ENCODE results near the gene RCOR3. TPM values are rescaled to one million over a fixed set of nuclear protein-coding genes. Genes with fewer than 3 reads are reported as not detected.
"Not testable (repeated sequence)": the region's sequence is repeated elsewhere in the genome, so short reads cannot be mapped to it uniquely, and the experiment has no call there.

Gene RCOR3
- total RNA-seq, 1 donor from 2014 or later: 9.0 TPM

DNA sequence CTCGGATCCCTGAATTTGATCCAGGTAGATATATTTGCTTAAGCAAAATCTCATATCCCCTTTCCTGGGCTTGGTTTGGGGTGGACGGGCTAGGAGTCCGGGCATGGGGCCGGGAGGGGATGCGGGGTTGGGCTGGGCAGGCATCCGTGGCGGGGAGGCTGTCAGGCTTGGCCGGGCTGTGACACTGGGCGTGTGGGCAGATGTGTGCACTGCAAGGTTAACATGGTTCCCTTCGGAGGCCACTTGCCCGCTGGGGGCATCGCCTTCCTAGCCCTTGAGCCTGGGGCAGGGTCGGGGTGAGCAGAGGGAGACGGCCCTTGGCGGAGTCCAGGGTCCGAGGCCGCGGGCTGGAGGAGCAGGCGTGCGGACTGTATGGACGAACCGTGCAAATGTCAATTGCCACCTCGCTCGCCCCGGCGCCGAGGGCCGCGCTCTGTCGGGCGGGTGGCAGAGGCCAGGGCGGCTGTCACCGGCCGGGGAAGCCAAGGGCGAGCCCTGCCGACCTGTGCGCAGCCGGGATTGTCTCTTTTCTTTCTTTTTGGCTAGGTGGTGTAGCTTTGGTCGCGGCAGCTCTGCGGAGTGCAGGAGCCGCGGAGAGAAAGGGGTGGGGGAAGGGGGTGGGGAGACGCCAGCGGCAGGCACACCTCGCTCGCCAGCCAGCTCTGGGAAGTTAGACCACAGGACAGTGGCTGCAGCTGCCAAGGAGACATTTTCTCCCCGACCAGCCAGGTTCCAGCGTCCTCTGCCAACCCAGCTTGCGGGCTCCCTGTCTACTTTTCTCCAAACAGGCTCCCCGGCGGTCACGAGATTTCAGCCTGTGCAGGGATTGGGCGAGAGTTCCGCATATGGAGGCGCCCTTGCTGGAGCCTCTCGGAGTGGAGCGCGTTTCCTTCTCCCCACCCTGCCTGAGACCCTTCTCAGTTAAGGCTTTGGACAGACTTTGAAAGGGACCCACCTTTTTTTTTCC is 1.3 kb downstream of the RCOR3 start:
- no peak for DNase-seq (ENCODE audit: low read depth, low spot score)

DNA sequence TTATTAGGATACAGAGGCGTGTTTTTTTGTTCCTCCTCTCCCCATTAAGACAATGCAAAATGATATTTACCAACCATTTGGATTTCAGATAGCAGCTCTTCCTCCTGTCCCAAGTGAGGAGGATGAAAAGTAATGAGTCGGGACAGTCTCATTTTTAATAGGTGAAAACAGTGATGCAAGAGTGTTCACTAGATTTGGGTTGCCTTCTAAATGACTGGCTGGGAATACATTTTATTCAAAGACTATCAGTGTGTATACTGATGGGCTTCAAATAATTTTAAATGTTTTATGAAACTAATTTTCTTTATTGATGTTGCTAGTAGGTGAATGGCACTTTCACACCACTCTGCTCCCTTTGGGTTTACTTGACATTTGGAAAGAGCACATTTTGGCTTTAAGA is 2.1 kb downstream of the RCOR3 start:
- no peak for DNase-seq (ENCODE audit: low read depth, low spot score)

DNA sequence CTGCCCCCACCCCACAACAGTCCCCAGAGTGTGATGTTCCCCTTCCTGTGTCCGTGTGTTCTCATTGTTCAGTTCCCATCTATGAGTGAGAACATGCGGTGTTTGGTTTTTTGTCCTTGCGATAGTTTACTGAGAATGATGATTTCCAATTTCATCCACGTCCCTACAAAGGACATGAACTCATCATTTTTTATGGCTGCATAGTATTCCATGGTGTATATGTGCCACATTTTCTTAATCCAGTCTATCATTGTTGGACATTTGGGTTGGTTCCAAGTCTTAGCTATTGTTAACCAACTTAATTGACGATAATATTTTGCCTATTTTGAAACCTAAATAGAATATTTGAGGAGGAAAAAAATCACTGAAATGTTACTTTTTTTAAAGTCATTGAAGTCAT is 3.9 kb downstream of the RCOR3 start:
- DNase-seq (ENCODE audit: low read depth, low spot score): not testable (repeated sequence)

DNA sequence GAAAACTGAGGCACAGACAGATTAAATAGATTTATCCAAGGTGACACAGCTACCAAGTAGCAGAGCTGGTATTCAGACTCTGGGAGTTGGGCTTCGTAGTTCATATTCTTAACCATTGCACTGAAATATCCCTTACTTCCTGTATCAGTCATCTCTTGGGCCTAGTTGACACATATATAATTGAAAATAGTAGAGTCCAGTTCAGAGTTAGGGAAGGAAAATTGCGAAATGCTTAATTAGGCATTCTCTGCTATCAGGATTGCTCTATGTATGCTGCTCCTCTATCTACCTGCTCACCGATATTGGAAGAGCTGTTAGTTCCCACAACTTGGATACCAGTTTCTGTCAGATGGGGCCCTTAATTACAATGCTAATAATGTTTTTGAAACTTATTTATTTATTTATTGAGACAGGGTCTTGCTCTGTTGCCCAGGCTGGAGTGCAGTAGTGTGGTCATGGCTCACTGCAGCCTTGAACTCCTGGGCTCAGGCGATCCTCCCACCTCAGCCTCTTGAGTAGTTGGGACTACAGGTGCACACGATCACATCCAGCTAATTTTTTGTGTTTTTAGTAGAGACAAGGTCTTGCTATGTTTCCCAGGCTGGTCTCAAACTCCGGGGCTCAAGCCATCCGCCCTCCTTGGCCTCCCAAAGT is 8.2 kb downstream of the RCOR3 start:
- no peak for DNase-seq (ENCODE audit: low read depth, low spot score)

DNA sequence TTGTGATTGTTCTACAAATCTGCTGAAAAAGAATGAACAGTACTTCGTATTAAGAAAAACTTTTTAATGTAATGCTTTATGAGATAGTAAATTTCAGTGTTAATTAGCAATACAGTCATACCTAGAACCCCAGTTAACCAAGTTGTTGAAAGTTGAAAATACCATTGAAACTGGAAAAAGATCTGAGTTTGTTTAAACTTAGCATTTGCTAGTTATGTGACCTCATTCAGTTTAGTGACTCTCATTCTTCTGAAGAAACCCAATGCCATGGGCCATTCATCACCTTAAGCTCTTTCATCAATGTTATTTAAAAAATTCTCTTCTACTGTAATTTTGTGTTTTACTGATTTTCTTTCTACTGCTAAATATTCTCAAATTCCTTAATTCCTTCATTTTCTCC is 20.2 kb downstream of the RCOR3 start:
- DNase-seq (ENCODE audit: low read depth, low spot score): no peak

DNA sequence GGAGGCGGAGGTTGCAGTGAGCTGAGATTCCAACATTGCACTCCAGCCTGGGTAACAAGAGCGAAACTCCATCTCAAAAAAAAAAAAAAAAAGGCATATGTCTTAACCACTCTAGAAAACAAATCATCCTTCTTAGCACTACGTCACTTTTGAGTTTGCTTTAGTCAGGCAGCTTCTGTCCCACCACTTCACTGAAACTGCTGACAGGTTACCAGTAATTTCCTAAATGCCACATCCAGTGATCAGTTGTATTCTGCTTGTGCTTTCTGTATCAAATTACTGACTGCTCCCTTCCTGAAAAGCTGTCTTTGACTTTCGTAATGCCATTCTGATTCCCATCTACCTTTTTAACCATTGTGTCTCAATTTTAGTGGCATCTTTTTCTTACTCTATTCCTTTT is 21.7 kb downstream of the RCOR3 start:
- no peak for DNase-seq (ENCODE audit: low read depth, low spot score)

DNA sequence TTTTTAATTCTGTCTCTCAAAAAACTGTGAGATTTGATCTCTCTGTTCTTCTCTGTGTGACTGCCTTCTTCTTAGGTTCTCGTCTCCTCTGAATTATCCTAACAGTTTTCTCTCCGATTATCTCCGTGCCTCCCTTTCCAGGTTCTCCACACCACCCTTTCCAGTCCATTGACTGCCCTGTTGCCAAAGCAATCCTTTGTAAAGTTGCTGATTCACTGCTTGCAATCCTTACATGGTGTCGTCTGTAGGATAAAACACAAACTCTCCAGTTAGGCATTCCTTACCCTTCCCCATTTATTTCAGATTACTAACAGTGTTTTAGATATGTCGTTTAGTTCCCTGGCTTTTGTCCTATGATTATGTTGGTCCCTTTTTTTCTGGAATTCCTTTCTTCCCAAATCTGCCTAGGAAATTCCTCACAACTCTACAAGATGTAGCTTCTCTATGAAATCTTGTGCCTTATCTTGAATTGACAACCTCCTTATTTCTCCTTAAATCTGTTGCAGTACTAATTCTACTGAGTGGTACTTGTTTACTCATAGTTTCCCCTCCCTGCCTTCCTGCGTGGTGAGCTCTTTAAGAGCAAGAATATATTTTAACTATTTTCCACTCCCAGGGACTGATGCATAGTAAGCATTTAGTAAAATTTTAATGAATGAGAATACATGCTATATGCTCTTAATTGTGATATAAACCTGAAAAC is 22.3 kb downstream of the RCOR3 start:
- no peak for DNase-seq (ENCODE audit: low read depth, low spot score)

DNA sequence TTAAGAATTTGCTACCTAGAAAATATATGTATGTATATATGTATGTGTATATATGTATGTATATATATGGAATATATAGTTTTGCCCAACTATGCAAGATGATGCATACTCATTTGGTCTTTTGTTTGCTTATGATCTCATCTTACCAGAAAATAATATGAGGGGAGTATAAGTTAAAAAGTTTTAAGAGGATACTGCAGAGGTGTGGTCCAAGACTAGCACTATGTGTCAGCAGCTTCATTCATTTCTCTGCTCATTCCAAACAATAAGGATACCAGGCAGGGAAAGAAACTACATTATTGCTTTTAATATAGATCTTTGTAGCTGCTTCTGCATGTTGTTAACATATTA is 22.8 kb downstream of the RCOR3 start:
- no peak for DNase-seq (ENCODE audit: low read depth, low spot score)

DNA sequence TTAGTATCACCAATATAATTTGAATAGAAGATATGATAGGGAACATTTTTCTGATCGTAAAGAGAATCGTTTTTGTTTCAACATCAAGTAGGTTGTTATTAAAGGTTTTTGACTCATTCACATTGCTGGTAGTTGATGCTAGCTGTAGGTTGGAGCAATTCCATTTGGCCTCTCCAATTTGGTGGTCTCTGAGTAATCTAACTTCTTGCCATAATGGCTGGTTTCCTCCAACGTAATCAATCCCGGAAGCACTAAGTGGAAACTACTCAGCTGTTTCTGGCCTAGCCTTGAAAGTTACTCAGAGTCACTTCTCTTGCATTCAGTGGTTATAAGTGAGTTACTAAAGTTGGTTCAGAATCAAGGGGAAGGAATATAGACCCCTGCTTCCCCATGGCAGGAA is 26.0 kb downstream of the RCOR3 start:
- no peak for DNase-seq (ENCODE audit: low read depth, low spot score)

DNA sequence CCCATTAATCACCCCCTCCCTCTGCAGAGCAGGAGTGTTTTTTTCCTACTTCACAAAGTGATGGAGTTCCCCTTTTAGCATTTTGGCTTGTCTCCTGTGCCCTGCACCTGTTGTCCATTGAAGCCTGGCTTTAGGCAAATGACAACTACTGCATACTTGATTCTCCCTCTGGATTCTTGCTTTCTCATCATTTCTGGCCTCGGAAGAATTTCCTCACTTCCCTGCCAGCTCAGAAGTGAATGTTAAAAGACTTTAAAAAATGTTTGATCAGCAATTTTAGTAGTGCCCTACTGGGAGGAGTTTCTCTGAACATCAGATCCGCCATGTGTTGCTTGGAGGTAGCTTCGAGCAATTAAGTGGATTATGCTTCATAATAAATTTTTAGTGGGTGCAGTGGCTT is 28.1 kb downstream of the RCOR3 start:
- DNase-seq (ENCODE audit: low read depth, low spot score): no peak

DNA sequence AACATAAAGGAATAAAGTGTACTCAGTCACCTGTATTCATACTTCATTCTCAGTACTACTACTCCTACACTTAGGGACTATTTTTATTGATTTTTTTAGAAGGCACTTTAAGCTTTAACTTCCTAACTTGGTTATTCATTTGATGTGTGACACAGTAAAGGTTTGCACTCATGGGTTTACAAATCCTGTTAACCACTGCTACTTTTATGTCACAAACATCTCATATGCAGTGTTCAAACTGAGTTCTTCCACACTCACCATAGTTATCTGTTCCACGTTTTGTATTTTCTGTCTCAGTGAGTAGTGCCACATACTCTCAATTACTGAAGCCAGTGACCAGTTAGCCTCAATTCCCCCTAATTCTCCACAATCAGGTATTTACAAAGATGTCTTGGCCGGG is 33.2 kb downstream of the RCOR3 start:
- DNase-seq (ENCODE audit: low read depth, low spot score): no peak

DNA sequence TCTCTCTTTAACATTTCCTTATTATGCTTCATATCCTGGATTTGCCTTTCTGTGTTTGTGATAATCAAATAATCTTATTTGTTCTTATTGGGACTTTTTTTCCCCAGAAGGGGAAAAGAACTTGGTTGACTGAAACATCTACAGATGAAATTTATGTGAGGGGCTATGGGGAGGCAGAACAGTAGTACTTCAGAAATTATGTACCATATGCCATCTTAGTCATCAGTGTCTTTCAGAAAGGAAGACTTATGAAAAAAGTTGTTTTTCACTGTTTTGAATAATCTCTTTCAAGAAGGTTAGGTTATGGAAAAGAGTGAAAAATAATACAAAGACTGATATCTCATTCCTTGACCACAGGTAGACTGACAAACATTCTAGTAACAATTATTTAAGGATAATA is 37.2 kb downstream of the RCOR3 start:
- DNase-seq (ENCODE audit: low read depth, low spot score): no peak

DNA sequence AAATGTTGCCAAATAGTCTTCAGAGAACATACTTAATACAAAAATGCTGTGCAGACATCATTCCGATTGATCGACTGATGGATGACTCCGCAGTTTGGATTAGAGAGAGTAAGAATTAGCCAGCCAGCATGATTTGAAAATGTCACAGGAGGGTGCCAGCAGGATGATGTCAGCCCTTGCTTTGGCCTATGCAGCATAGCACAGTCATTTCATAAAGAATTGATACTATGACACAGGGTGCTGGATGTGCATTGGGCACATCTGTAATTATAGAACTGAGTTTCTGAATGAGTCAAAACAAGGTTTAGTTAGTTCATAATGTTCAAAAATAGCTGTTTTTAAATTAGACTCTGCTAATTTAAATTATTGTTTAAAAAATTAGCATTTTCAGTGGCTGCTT is 45.9 kb downstream of the RCOR3 start:
- DNase-seq (ENCODE audit: low read depth, low spot score): no peak

DNA sequence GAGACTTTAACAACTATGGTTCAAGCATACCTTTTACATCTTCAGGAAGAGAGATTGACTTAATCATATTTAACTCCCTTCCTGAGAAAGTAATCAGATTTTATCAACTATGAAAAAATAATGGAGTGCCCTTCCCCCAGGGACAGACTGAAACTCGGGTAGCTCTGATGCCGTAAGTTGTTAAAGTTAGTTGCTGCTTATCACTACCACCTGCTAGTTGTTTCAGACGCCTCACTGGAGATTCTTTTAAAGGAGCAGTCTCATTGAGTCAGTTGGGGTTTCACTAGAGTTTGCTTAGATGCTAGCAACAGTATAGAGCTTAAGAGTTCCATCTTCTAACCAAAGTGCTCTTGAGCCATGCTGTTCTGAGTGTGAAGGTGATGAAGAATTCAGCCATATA is 50.5 kb downstream of the RCOR3 start:
- DNase-seq (ENCODE audit: low read depth, low spot score): no peak

DNA sequence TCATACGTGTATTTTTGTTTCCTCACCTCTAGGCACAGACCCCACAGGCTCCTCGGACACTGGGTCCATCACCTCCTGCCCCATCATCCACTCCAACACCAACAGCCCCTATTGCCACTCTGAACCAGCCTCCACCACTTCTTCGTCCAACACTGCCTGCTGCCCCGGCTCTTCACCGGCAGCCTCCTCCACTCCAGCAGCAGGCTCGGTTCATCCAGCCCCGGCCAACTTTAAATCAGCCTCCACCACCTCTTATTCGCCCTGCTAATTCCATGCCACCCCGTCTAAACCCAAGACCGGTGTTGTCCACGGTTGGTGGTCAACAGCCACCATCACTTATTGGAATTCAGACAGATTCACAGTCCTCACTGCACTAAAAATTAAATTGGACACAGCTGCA is 54.2 kb downstream of the RCOR3 start:
- DNase-seq (ENCODE audit: low read depth, low spot score): no peak

DNA sequence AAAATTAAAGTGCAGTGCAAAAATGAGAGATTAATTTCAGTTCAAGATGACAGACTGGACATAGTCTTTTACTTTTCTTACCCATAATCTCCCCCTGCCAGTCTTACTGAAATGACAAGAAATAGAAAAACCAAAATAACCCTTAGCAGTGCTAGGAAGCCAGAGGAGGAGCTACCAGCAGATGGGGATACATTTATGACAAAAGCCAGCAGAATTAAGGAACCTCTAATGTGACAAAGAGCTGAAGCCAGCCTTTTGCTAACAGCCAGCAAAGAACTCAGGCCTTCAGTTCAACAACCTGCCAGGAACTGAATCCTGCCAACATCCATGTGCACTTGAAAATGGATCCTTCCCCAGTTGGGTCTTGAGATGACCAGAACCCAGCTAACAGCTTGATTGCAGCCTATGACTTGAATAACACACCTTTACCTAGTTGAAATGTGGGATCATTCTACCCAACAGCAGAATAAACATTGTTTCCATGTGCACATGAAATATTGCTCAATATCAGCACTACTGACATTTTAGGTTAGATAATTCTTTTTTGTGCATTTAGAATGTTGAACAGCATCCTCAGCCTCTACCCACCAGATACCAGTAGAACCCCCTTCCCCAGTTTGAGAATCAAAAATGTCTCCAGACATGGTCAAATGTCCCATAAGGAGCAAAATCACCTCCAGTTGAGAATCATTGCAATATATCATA is 59.6 kb downstream of the RCOR3 start:
- DNase-seq (ENCODE audit: low read depth, low spot score): no peak

DNA sequence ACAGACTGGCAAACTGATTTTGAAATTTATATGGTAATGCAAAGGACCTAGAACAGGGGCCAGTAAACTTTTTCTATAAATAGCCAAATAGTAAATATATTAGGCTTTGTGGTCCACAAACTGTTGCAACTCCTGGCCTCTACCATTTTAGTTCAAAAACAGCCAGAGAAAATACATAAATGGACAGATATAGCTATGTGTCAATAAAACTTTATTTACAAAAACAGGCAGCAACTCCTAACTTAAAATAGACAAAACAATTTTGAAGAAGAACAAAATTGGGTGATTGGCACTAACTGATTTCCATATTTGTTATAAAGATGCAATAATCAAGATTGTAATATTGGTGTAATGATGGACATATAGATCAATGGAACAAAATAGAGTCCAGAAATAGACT is 60.7 kb downstream of the RCOR3 start:
- DNase-seq (ENCODE audit: low read depth, low spot score): no peak

DNA sequence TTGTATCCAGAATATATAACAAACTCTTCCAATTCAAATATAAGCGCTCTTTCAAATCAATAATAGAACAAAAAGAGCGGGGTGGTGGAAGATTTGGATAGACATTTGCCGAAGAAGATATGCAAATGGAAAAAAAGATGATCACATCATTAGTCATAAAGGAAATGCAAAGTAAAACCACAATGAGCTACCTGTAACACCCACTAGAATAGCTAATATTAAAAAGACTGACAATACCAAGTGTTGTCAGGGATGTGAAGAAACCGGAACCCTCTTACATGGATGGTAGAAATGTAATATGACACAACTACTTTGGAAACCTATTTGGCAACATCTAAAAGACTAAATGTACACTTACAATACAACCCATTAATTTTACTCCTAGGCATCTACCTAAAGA is 61.8 kb downstream of the RCOR3 start:
- no peak for DNase-seq (ENCODE audit: low read depth, low spot score)

DNA sequence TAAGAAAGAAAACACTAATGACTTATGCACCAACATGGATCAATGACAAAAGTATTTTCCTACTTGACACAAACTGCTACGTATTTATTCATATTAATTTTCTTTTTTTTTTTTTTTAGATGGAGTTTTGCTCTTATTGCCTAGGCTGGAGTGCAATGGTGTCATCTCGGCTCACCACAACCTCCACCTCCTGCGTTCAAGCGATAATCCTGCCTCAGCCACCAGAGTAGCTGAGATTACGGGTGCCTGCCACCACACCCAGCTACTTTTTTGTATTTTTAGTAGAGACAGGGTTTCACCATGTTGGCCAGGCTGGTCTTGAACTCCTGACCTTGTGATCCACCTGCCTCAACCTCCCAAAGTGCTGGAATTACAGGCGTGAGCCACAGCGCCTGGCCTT is 62.5 kb downstream of the RCOR3 start:
- not testable (repeated sequence) for DNase-seq (ENCODE audit: low read depth, low spot score)

DNA sequence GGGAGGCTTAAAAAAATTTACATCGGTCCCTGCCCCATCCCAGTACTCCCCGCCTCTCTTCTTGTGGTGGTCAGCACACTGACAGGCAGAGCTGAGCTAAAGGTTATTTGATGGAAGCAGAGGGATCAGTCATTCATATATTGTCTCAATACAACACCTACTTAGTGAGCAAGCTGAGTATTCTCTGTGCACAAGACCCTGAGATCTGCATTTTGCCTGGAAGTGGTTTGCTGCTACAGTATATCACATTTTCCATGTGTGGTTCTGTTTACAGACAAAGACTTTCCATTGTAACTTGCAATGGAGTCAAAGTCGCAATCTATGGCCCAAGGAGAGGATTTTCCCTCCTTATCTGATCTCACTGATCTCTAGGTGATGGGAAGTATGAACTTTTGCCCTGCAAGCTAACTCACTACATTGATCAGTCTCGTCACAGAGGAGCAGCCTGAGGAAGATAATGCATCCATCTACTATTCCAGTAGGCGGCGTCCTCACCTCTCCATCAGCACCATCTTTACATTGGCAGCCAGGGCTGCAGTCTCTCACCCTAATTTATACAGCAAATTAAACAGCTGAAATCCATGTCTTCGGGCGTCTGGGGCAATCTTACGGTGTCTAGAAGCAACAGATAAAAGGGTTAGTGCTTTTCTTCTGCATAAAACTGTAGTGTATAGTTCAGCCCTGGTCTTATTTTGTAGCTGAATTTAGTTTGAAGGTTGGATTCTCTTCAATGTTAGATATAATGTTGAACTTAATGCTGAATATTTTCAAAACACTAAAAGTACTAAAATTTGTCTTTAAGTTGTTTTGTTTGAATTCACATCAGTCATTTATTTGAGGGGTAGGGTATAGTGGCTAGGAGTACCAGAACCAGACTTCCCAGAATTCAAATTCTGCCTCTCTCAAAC is 64.2 kb downstream of the RCOR3 start:
- DNase-seq (ENCODE audit: low read depth, low spot score): peak; percentile 19

Data from pulmonary artery endothelial cell (primary cell).